Tibial nerve (tissue), 4 donors: ENCODE measurements around the gene SLC34A3. TPM values are rescaled to one million over a fixed set of nuclear protein-coding genes. Genes with fewer than 3 reads are reported as not detected.
A peak's percentile ranks its signal among the peaks of the same experiment; 100 is the strongest.

ENCODE experiments used
- DNase-seq, 2 donors: peaks; one replicate each; pipeline ENCODE4 v3.0.0-alpha.2; 2019; ENCODE audit warnings: low spot score in 2 of 2
- H3K27ac ChIP-seq, 4 donors: fragments of 200-600 bp; sonication (generic) in 3 of 4; one replicate each; pipeline ENCODE4 v1.5.1; 2017 to 2019; ENCODE audit warnings: mild to moderate bottlenecking in 1 of 4
- H3K27me3 ChIP-seq, 2 donors: fragments of 200-600 bp; sonication (generic) in 1 of 2; one replicate each; pipeline versions ENCODE4 v1.5.1 to v1.6.0; 2017 to 2019
- H3K36me3 ChIP-seq, 3 donors: fragments of 200-600 bp; sonication (generic); one replicate each; pipeline ENCODE4 v1.5.1; 2018 to 2019
- H3K4me1 ChIP-seq, 4 donors: fragments of 200-600 bp; sonication (generic) in 3 of 4; one replicate each; pipeline ENCODE4 v1.5.1; 2017 to 2019
- H3K4me3 ChIP-seq, 4 donors: fragments of 200-600 bp; sonication (generic) in 3 of 4; one replicate each; pipeline ENCODE4 v1.5.1; 2017 to 2019; ENCODE audit warnings: mild to moderate bottlenecking in 1 of 4, moderate library complexity in 1 of 4
- H3K9me3 ChIP-seq, 4 donors: fragments of 200-600 bp; sonication (generic) in 3 of 4; one replicate each; pipeline ENCODE4 v1.5.1; 2017 to 2019
- CTCF ChIP-seq, 5 experiments: fragments of 200-600 bp in 3 of 5; fragments of 450-650 bp in 2 of 5; sonication (generic) in 3 of 5; IDR thresholded peaks; one replicate each; pipeline ENCODE4 v1.5.1; 2016 to 2019; ENCODE audit warnings: antibody characterized with exemption in 5 of 5, mild to moderate bottlenecking in 3 of 5, moderate library complexity in 2 of 5
- EP300 ChIP-seq, 2 donors: sonication (generic); formaldehyde crosslinking; IDR thresholded peaks; one replicate each; pipeline ENCODE4 v1.6.1; 2017; ENCODE audit warnings: antibody characterized with exemption in 2 of 2, mild to moderate bottlenecking in 1 of 2
- POLR2A ChIP-seq, 2 donors: fragments of 450-650 bp; IDR thresholded peaks; one replicate each; pipeline ENCODE4 v1.6.1; 2017; ENCODE audit warnings: antibody characterized with exemption in 2 of 2, mild to moderate bottlenecking in 2 of 2, moderate library complexity in 2 of 2
- WGBS, 2 donors: methylation state at CpG; one replicate each; pipeline ENCODE4 v1.1.5; 2018; 5-methylcytosine and 5-hydroxymethylcytosine counted together
- total RNA-seq, 4 donors: library from RNA; depleted of rRNA; stranded (reverse); fragments of >200 nt; gene quantifications; one replicate each; pipeline ENCODE4 v1.1.0, GENCODE V29; 2016

SLC34A3 gene
- total RNA-seq, 4 donors from 2014 or later = not detected

- no peak for TF ChIP-seq POLR2A (IDR thresholded peaks at IDR 0.05)
- TF ChIP-seq EP300 (IDR thresholded peaks at IDR 0.05) = no peak
- TF ChIP-seq CTCF (IDR thresholded peaks at IDR 0.05) = no peak
- no peaks in the 10 kb centered on the region for H3K36me3 ChIP-seq
- H3K9me3 ChIP-seq = no peaks in the 10 kb centered on the region
- peaks cover 0 to 45% of the 10 kb centered on the region in 2 donors for H3K27me3 ChIP-seq
- no peak for DNase-seq
- H3K27ac ChIP-seq = no peak overlapping the region
- 84 to 88% methylated on average over 6 to 9 of the region's 21 CpGs for WGBS, 2 donors
- no peak overlapping the region for H3K4me3 ChIP-seq
- H3K4me1 ChIP-seq = peaks cover 0 to 46% (median 26%) of the 10 kb centered on the region in 4 donors
These were observed 4.9 kb upstream of the SLC34A3 start for GRCh38 chr9:137225699-137226331.

- H3K9me3 ChIP-seq = no peaks in the 10 kb centered on the region
- peaks cover 0 to 39% (median 21%) of the 10 kb centered on the region in 4 donors for H3K4me1 ChIP-seq
- H3K36me3 ChIP-seq = no peaks in the 10 kb centered on the region
- DNase-seq = no peak
- no peak overlapping the region for H3K4me3 ChIP-seq
- peaks cover 0 to 51% of the 10 kb centered on the region in 2 donors for H3K27me3 ChIP-seq
- peak overlapping the region in 1 of 4 donors; percentile 17 for H3K27ac ChIP-seq
- TF ChIP-seq CTCF (IDR thresholded peaks at IDR 0.05) (no peak), EP300 (IDR thresholded peaks at IDR 0.05) (no peak), POLR2A (IDR thresholded peaks at IDR 0.05) (no peak)
- WGBS, 2 donors = 65 to 66% methylated on average over 12 to 18 of the region's 18 CpGs
These were observed 4.2 kb upstream of the SLC34A3 start for GRCh38 chr9:137226338-137227053.

- peaks cover 0 to 59% of the 10 kb centered on the region in 2 donors for H3K27me3 ChIP-seq
- H3K36me3 ChIP-seq = no peaks in the 10 kb centered on the region
- peaks cover 0 to 35% (median 19%) of the 10 kb centered on the region in 4 donors for H3K4me1 ChIP-seq
- WGBS, 2 donors = 3 to 28% methylated on average over 5 to 21 of the region's 25 CpGs
- H3K9me3 ChIP-seq = no peaks in the 10 kb centered on the region
- no peak within 1 kb of the TSS for H3K4me3 ChIP-seq
- H3K27ac ChIP-seq = peak within 1 kb of the TSS in 2 of 4 donors; percentile 17 to 54
- DNase-seq = peak; percentile 45 to 61
- TF ChIP-seq CTCF (IDR thresholded peaks at IDR 0.05) (peak; percentile 81 to 92 (median 85)), EP300 (IDR thresholded peaks at IDR 0.05) (no peak), POLR2A (IDR thresholded peaks at IDR 0.05) (no peak)
These were observed 3.4 kb upstream of the SLC34A3 start, which contains the start of gene RNF224 for GRCh38 chr9:137227054-137227852. TSS of gene RNF224 (plus strand) at chr9:137227502. CDS start at chr9:137228336, 834 bp downstream.

- WGBS, 2 donors = 34 to 41% methylated on average over 12 to 15 of the region's 18 CpGs
- Histone ChIP-seq H3K4me1 (peaks cover 0 to 28% (median 12%) of the 10 kb centered on the region in 4 donors), H3K9me3 (no peaks in the 10 kb centered on the region), H3K27ac (no peak overlapping the region), H3K27me3 (peaks cover 0 to 66% of the 10 kb centered on the region in 2 donors), H3K36me3 (no peaks in the 10 kb centered on the region), H3K4me3 (no peak overlapping the region)
- TF ChIP-seq EP300 (IDR thresholded peaks at IDR 0.05) (no peak), CTCF (IDR thresholded peaks at IDR 0.05) (no peak), POLR2A (IDR thresholded peaks at IDR 0.05) (no peak)
- DNase-seq = no peak
These were observed 2.7 kb upstream of the SLC34A3 start for GRCh38 chr9:137227853-137228505.
